ENCODE data around the gene INO80D.
"Not testable (repeated sequence)": the region's sequence is repeated elsewhere in the genome, so short reads cannot be mapped to it uniquely, and the experiment has no call there.

DNA sequence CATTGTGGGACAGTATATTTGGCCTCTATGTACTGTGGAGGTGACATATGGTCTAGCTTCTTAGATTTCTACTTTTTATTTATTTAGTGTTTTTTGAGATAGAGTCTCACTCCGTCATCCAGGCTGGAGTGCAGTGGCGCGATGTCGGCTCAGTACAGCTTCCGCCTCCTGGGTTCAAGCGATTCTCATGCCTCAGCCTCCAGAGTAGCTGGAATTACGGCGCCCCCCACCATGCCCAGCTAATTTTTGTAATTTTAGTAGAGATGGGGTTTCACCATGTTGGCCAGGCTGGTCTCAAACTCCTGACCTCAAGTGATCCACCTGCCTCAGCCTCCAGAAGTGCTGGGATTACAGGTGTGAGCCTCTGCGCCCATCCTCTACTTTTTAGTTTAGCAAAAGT is 99.6 kb downstream of the INO80D start:
- not testable (repeated sequence) for TF ChIP-seq POLR2A, POLR2AphosphoS5, EP300 (IDR thresholded peaks at IDR 0.05)
- TF ChIP-seq, protein P1, sequence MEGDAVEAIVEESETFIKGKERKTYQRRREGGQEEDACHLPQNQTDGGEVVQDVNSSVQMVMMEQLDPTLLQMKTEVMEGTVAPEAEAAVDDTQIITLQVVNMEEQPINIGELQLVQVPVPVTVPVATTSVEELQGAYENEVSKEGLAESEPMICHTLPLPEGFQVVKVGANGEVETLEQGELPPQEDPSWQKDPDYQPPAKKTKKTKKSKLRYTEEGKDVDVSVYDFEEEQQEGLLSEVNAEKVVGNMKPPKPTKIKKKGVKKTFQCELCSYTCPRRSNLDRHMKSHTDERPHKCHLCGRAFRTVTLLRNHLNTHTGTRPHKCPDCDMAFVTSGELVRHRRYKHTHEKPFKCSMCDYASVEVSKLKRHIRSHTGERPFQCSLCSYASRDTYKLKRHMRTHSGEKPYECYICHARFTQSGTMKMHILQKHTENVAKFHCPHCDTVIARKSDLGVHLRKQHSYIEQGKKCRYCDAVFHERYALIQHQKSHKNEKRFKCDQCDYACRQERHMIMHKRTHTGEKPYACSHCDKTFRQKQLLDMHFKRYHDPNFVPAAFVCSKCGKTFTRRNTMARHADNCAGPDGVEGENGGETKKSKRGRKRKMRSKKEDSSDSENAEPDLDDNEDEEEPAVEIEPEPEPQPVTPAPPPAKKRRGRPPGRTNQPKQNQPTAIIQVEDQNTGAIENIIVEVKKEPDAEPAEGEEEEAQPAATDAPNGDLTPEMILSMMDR (IDR thresholded peaks at IDR 0.05), result not testable (repeated sequence)
